ENCODE data around the gene NME5. TPM values are rescaled to one million over a fixed set of nuclear protein-coding genes. Genes with fewer than 3 reads are reported as not detected.

NME5 gene
- total and polyA plus RNA-seq, 2 donors (not counting 1 experiment from before 2014, with no cell fraction given) = 1.8 to 2.5 TPM

GRCh38 chr5:138068742-138069600 lies 70.3 kb downstream of the NME5 start:
- Histone ChIP-seq H3K4me1 (ENCODE audit: control insufficient read depth, extremely low read depth, insufficient read depth, low read length) (no peaks in the 10 kb centered on the region), H4K20me1 (ENCODE audit: control insufficient read depth, extremely low read depth, insufficient read depth, low read length) (no peaks in the 10 kb centered on the region), H3K27ac (ENCODE audit: insufficient read depth, low read length) (no peak overlapping the region), H3K4me3 (replicated peaks in 1 of 4; ENCODE audit: control extremely low read depth in 1 of 4, insufficient read depth in 1 of 4, low read depth in 3 of 4, low read length in 4 of 4) (no peak overlapping the region), H3K27me3 (ENCODE audit: control insufficient read depth, insufficient read depth, low read length) (no peaks in the 10 kb centered on the region), H3K9ac (ENCODE audit: insufficient read depth, low read length) (no peak overlapping the region), H3K9me3 (ENCODE audit: control insufficient read depth, insufficient read depth, low read depth, low read length) (no peaks in the 10 kb centered on the region), H3K4me2 (ENCODE audit: extremely low read depth, insufficient read depth, low read length) (peak overlapping the region; percentile 13), H3K36me3 (ENCODE audit: control insufficient read depth, insufficient read depth, low read length) (no peaks in the 10 kb centered on the region), H2AFZ (ENCODE audit: low read length) (no peak overlapping the region), H3K79me2 (ENCODE audit: control insufficient read depth, insufficient read depth, low read length) (no peaks in the 10 kb centered on the region)
- peak; percentile 66 to 80 for DNase-seq (ENCODE audit: low read depth in 2 of 2)
- TF ChIP-seq, protein P1, sequence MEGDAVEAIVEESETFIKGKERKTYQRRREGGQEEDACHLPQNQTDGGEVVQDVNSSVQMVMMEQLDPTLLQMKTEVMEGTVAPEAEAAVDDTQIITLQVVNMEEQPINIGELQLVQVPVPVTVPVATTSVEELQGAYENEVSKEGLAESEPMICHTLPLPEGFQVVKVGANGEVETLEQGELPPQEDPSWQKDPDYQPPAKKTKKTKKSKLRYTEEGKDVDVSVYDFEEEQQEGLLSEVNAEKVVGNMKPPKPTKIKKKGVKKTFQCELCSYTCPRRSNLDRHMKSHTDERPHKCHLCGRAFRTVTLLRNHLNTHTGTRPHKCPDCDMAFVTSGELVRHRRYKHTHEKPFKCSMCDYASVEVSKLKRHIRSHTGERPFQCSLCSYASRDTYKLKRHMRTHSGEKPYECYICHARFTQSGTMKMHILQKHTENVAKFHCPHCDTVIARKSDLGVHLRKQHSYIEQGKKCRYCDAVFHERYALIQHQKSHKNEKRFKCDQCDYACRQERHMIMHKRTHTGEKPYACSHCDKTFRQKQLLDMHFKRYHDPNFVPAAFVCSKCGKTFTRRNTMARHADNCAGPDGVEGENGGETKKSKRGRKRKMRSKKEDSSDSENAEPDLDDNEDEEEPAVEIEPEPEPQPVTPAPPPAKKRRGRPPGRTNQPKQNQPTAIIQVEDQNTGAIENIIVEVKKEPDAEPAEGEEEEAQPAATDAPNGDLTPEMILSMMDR (conservative IDR thresholded peaks at IDR 0.05 in 1 of 2, IDR thresholded peaks at IDR 0.05 in 1 of 2; ENCODE audit: low read depth in 1 of 2, low read length in 2 of 2) = peak; percentile 83 to 88
- no peak for TF ChIP-seq EZH2 (IDR thresholded peaks at IDR 0.05; ENCODE audit: low read length, missing control alignments)

GRCh38 chr5:138067945-138068344 lies 71.3 kb downstream of the NME5 start:
- Histone ChIP-seq H3K4me2 (ENCODE audit: extremely low read depth, insufficient read depth, low read length) (no peak overlapping the region), H3K4me1 (ENCODE audit: control insufficient read depth, extremely low read depth, insufficient read depth, low read length) (no peaks in the 10 kb centered on the region), H3K9ac (ENCODE audit: insufficient read depth, low read length) (no peak overlapping the region), H3K27ac (ENCODE audit: insufficient read depth, low read length) (no peak overlapping the region), H3K27me3 (ENCODE audit: control insufficient read depth, insufficient read depth, low read length) (no peaks in the 10 kb centered on the region), H4K20me1 (ENCODE audit: control insufficient read depth, extremely low read depth, insufficient read depth, low read length) (no peaks in the 10 kb centered on the region), H3K4me3 (replicated peaks in 1 of 4; ENCODE audit: control extremely low read depth in 1 of 4, insufficient read depth in 1 of 4, low read depth in 3 of 4, low read length in 4 of 4) (no peak overlapping the region), H3K36me3 (ENCODE audit: control insufficient read depth, insufficient read depth, low read length) (no peaks in the 10 kb centered on the region), H2AFZ (ENCODE audit: low read length) (no peak overlapping the region), H3K79me2 (ENCODE audit: control insufficient read depth, insufficient read depth, low read length) (no peaks in the 10 kb centered on the region), H3K9me3 (ENCODE audit: control insufficient read depth, insufficient read depth, low read depth, low read length) (no peaks in the 10 kb centered on the region)
- DNase-seq (ENCODE audit: low read depth in 2 of 2) = no peak
- TF ChIP-seq EZH2 (IDR thresholded peaks at IDR 0.05; ENCODE audit: low read length, missing control alignments) = no peak
- TF ChIP-seq, protein P1 (conservative IDR thresholded peaks at IDR 0.05 in 1 of 2, IDR thresholded peaks at IDR 0.05 in 1 of 2; ENCODE audit: low read depth in 1 of 2, low read length in 2 of 2) = no peak

Other genes starting within 250 kb of the NME5 start
- 0.26 TPM in 1 of 2 replicates, not detected in the other for gene PKD2L2, start 250.0 kb downstream of the NME5 start, total RNA-seq
- not detected in 2 replicates for gene PKD2L2, start 250.0 kb downstream of the NME5 start, polyA plus RNA-seq
- 19.8 and 25.1 TPM in 2 replicates for gene FAM13B, start 106.3 kb downstream of the NME5 start, total RNA-seq
- 19.2 and 20.7 TPM in 2 replicates for gene FAM13B, start 106.3 kb downstream of the NME5 start, polyA plus RNA-seq
- not detected in 2 replicates for gene WNT8A, start 55.4 kb downstream of the NME5 start, total RNA-seq
- gene WNT8A, start 55.4 kb downstream of the NME5 start, polyA plus RNA-seq = not detected in 2 replicates
- gene BRD8, start 39.2 kb upstream of the NME5 start, total RNA-seq = 38.5 and 47.4 TPM in 2 replicates
- gene BRD8, start 39.2 kb upstream of the NME5 start, polyA plus RNA-seq = 52.1 and 62.2 TPM in 2 replicates
- gene KIF20A, start 39.7 kb upstream of the NME5 start, total RNA-seq = 1.8 and 23.8 TPM in 2 replicates
- 17.4 and 68.7 TPM in 2 replicates for gene KIF20A, start 39.7 kb upstream of the NME5 start, polyA plus RNA-seq
- gene CDC23, start 73.9 kb upstream of the NME5 start, total RNA-seq = 21.3 and 26.8 TPM in 2 replicates
- gene CDC23, start 73.9 kb upstream of the NME5 start, polyA plus RNA-seq = 28.8 and 31.8 TPM in 2 replicates
- gene GFRA3, start 135.2 kb upstream of the NME5 start, total RNA-seq = not detected in 2 replicates
- gene GFRA3, start 135.2 kb upstream of the NME5 start, polyA plus RNA-seq = not detected in 2 replicates
- 0.26 and 3.0 TPM in 2 replicates for gene CDC25C, start 192.4 kb upstream of the NME5 start, total RNA-seq
- 2.4 and 9.9 TPM in 2 replicates for gene CDC25C, start 192.4 kb upstream of the NME5 start, polyA plus RNA-seq
- gene FAM53C, start 198.8 kb upstream of the NME5 start, total RNA-seq = 36.0 and 44.9 TPM in 2 replicates
- 30.3 and 33.8 TPM in 2 replicates for gene FAM53C, start 198.8 kb upstream of the NME5 start, polyA plus RNA-seq
- gene KDM3B, start 213.3 kb upstream of the NME5 start, total RNA-seq = 39.8 and 49.4 TPM in 2 replicates
- gene KDM3B, start 213.3 kb upstream of the NME5 start, polyA plus RNA-seq = 23.6 and 25.7 TPM in 2 replicates